Gastrocnemius medialis (tissue), 4 donors: ENCODE measurements around the gene CRIP1.

Experiments
- CTCF ChIP-seq, 5 experiments: fragments of 450-650 bp in 3 of 5; fragments of 200-600 bp in 2 of 5; sonication (generic) in 2 of 5; IDR thresholded peaks in 4 of 5; conservative IDR thresholded peaks in 1 of 5; 1 replicate in 4 of 5; 2 replicates in 1 of 5; pipeline ENCODE4 v1.5.1; 2016 to 2019; ENCODE audit warnings: antibody characterized with exemption in 5 of 5, mild to moderate bottlenecking in 3 of 5, moderate library complexity in 3 of 5
- POLR2A ChIP-seq, 2 donors: fragments of 450-650 bp; IDR thresholded peaks; one replicate each; pipeline ENCODE4 v1.6.1; 2017; ENCODE audit warnings: antibody characterized with exemption in 2 of 2, mild to moderate bottlenecking in 2 of 2, moderate library complexity in 2 of 2

DNA sequence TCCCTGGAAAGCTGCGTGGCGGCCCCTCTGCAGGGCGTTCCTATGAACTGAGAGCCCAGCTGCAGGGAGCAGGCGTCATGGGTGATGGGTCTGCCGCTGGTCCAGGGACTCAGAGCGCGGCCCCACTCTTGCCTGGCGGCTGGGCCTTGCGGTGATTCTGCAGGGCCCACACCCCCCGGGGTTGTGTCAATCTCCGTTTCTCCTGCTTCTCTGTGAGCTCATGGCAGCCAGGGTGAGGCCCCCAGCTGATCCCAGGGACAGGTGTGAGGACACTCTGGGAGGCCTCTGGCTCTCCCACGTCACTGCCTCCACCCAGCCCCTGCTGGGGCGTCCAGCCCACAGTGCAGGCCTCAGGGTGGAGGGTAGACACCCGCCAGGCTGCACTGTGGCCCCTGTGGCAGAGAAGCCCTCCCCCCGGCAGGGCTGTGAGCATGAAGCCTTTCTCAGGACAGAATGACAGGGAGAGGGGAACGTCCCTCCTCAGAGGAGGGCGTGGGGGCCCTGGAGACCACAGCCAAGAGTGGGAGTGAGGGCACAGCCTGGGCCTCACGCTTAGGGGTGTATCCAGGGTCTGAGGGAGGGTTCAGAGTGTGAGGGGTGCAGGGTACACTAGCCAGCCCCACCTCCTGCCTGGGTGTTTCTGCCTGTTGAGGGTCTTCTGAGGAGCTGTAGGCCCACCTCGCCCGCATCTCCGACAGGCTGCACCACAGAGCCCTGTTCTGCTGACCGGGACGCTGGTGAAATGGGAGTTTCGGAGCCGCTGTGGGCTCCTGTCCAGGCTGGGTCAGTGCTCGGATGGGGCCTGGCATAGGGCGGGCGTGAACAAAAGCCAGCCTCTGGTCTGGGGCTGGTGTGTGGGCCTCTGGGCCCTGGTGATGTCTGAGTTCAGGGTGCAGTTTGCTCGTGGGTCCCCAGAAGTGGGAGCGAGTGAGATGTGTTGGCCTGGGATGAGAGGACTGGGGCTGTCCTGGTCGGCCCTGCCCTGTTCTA lies 38.7 kb upstream of the CRIP1 start:
- TF ChIP-seq CTCF (IDR thresholded peaks at IDR 0.05 in 4 of 5, conservative IDR thresholded peaks at IDR 0.05 in 1 of 5), result no peak
- no peak for TF ChIP-seq POLR2A (IDR thresholded peaks at IDR 0.05)
